Measurements from ENCODE around the gene MED7.

MED7 gene

GRCh38 chr5:157157293-157157891 lies 14.7 kb upstream of the MED7 start (continued):
- TF ChIP-seq PBX3 (CRISPR knock-in tag; IDR thresholded peaks at IDR 0.05): no peak
- no peak for TF ChIP-seq ZNF701 (tag by site-specific recombination; IDR thresholded peaks at IDR 0.05)
- no peak for TF ChIP-seq HOXA7 (CRISPR knock-in tag; IDR thresholded peaks at IDR 0.05; ENCODE audit: borderline replicate concordance)
- no peak for TF ChIP-seq WT1 (tag by site-specific recombination; IDR thresholded peaks at IDR 0.05)
- no peak for TF ChIP-seq ZNF19 (tag by site-specific recombination; IDR thresholded peaks at IDR 0.05; ENCODE audit: low read depth)
- TF ChIP-seq ZNF426 (tag by site-specific recombination; IDR thresholded peaks at IDR 0.05): peak; percentile 50
- TF ChIP-seq ZNF48 (tag by site-specific recombination; IDR thresholded peaks at IDR 0.05): no peak
- TF ChIP-seq ZSCAN23 (tag by site-specific recombination; IDR thresholded peaks at IDR 0.05): no peak
- TF ChIP-seq ZNF311 (tag by site-specific recombination; IDR thresholded peaks at IDR 0.05; ENCODE audit: borderline replicate concordance): no peak
- no peak for TF ChIP-seq ZNF302 (tag by site-specific recombination; IDR thresholded peaks at IDR 0.05; ENCODE audit: low read depth)
- TF ChIP-seq ZNF776 (tag by site-specific recombination; IDR thresholded peaks at IDR 0.05; ENCODE audit: borderline replicate concordance): no peak
- no peak for TF ChIP-seq ZNF704 (tag by site-specific recombination; IDR thresholded peaks at IDR 0.05)
- no peak for TF ChIP-seq ZNF843 (tag by site-specific recombination; IDR thresholded peaks at IDR 0.05)
- no peak for TF ChIP-seq ZFP37 (tag by site-specific recombination; IDR thresholded peaks at IDR 0.05)
- no peak for TF ChIP-seq ZNF768 (tag by site-specific recombination; IDR thresholded peaks at IDR 0.05)
- TF ChIP-seq KLF8 (tag by site-specific recombination; IDR thresholded peaks at IDR 0.05): no peak
- TF ChIP-seq ZNF830 (tag by site-specific recombination; IDR thresholded peaks at IDR 0.05; ENCODE audit: low read depth): no peak
- TF ChIP-seq SCRT1 (tag by site-specific recombination; IDR thresholded peaks at IDR 0.05; ENCODE audit: borderline replicate concordance): no peak
- TF ChIP-seq ZBTB8A (tag by site-specific recombination; IDR thresholded peaks at IDR 0.05): peak; percentile 47; the same call in 1 of the 2 replicates
- TF ChIP-seq ZNF37A (tag by site-specific recombination; IDR thresholded peaks at IDR 0.05): no peak
- TF ChIP-seq SALL2 (tag by site-specific recombination; IDR thresholded peaks at IDR 0.05; ENCODE audit: borderline replicate concordance): no peak
- TF ChIP-seq ZNF239 (tag by site-specific recombination; IDR thresholded peaks at IDR 0.05): no peak
- no peak for TF ChIP-seq ZNF148 (tag by site-specific recombination; IDR thresholded peaks at IDR 0.05; ENCODE audit: borderline replicate concordance)
- TF ChIP-seq OSR2 (tag by site-specific recombination; IDR thresholded peaks at IDR 0.05): no peak
- TF ChIP-seq ZNF777 (tag by site-specific recombination; IDR thresholded peaks at IDR 0.05; ENCODE audit: borderline replicate concordance): no peak
- no peak for TF ChIP-seq KLF17 (tag by site-specific recombination; IDR thresholded peaks at IDR 0.05)
- no peak for TF ChIP-seq ZNF544 (tag by site-specific recombination; IDR thresholded peaks at IDR 0.05)
- TF ChIP-seq ZNF335 (tag by site-specific recombination; conservative IDR thresholded peaks at IDR 0.05): no peak
- 0 out of 2 replicates have a peak, but pooled peaks have one; percentile 13 for TF ChIP-seq ZNF629 (tag by site-specific recombination; IDR thresholded peaks at IDR 0.05)
- TF ChIP-seq ZNF114 (tag by site-specific recombination; IDR thresholded peaks at IDR 0.05): no peak
- no peak for TF ChIP-seq ZBTB21 (tag by site-specific recombination; IDR thresholded peaks at IDR 0.05)
- TF ChIP-seq ZNF416 (tag by site-specific recombination; IDR thresholded peaks at IDR 0.05): no peak
- no peak for TF ChIP-seq ZNF670 (tag by site-specific recombination; IDR thresholded peaks at IDR 0.05; ENCODE audit: low read depth)
- TF ChIP-seq ZNF248 (tag by site-specific recombination; IDR thresholded peaks at IDR 0.05): no peak
- no peak for TF ChIP-seq SP7 (tag by site-specific recombination; IDR thresholded peaks at IDR 0.05)
- peak; percentile 65; the same call in 1 of the 2 replicates for TF ChIP-seq ZNF140 (tag by site-specific recombination; IDR thresholded peaks at IDR 0.05)
- TF ChIP-seq ZNF184 (tag by site-specific recombination; IDR thresholded peaks at IDR 0.05): no peak
